ENCODE data around the gene MARCHF11.

MARCHF11 gene

GRCh38 chr5:16179511-16179935 lies at the start of gene MARCHF11:
Gene MARCHF11, minus strand, starts transcription at chr5:16179791. Its CDS starts 216 bp downstream, at chr5:16179575.
- H3K4me3 ChIP-seq (ENCODE audit: low read depth, low read length) = no peak within 1 kb of the TSS
- TF ChIP-seq CTCF (IDR thresholded peaks at IDR 0.05; ENCODE audit: insufficient read depth, low read depth, low read length, missing control alignments) = no peak
- no peak for DNase-seq (ENCODE audit: low read depth)

- no peak for TF ChIP-seq CTCF (IDR thresholded peaks at IDR 0.05; ENCODE audit: insufficient read depth, low read depth, low read length, missing control alignments)
- DNase-seq (ENCODE audit: low read depth) = no peak
- H3K4me3 ChIP-seq (ENCODE audit: low read depth, low read length) = no peak overlapping the region
These were observed 46.3 kb upstream of the MARCHF11 start for GRCh38 chr5:16225927-16226326.

- peak; percentile 9 for DNase-seq (ENCODE audit: low read depth)
- H3K4me3 ChIP-seq (ENCODE audit: low read depth, low read length) = no peak overlapping the region
- TF ChIP-seq CTCF (IDR thresholded peaks at IDR 0.05; ENCODE audit: insufficient read depth, low read depth, low read length, missing control alignments) = no peak
These were observed 12.7 kb upstream of the MARCHF11 start for GRCh38 chr5:16192311-16192710.

- no peak for TF ChIP-seq CTCF (IDR thresholded peaks at IDR 0.05; ENCODE audit: insufficient read depth, low read depth, low read length, missing control alignments)
- no peak overlapping the region for H3K4me3 ChIP-seq (ENCODE audit: low read depth, low read length)
- DNase-seq (ENCODE audit: low read depth) = no peak
These were observed 1.1 kb upstream of the MARCHF11 start for GRCh38 chr5:16180789-16181082.

- TF ChIP-seq CTCF (IDR thresholded peaks at IDR 0.05; ENCODE audit: insufficient read depth, low read depth, low read length, missing control alignments) = no peak
- no peak overlapping the region for H3K4me3 ChIP-seq (ENCODE audit: low read depth, low read length)
- DNase-seq (ENCODE audit: low read depth) = no peak
These were observed 571 bp upstream of the MARCHF11 start for GRCh38 chr5:16179936-16180788.

GRCh38 chr5:16178745-16179372 lies 732 bp downstream of the MARCHF11 start:
- no peak for TF ChIP-seq CTCF (IDR thresholded peaks at IDR 0.05; ENCODE audit: insufficient read depth, low read depth, low read length, missing control alignments)
- no peak overlapping the region for H3K4me3 ChIP-seq (ENCODE audit: low read depth, low read length)
- DNase-seq (ENCODE audit: low read depth) = peak; percentile 16

Measured in GM12865 (cell line).